B cell (primary cell): ENCODE results near the gene SMIM28. TPM values are rescaled to one million over a fixed set of nuclear protein-coding genes. Genes with fewer than 3 reads are reported as not detected.

Experiments used
- ATAC-seq: fragments of 200-7000 bp; cut with Tn5 transposase; one replicate; pipeline ENCODE4 v1.10.0; 2021; ENCODE audit warnings: low read depth, mild to moderate bottlenecking, moderate number of reproducible peaks, moderate library complexity
- CTCF ChIA-PET: fragments of 350-600 bp; sonication (Branson Sonifier 250); formaldehyde crosslinking; loops from one replicate; lab custom pipeline; 2021; ENCODE audit warnings: antibody characterized with exemption, inconsistent platforms; lab: Charles Lee
- POLR2A ChIA-PET: fragments of 350-600 bp; sonication (Branson Sonifier 250); formaldehyde crosslinking; loops from one replicate; lab custom pipeline; 2021; ENCODE audit warnings: antibody characterized with exemption; lab: Charles Lee
- DNase-seq: peaks from one replicate; pipeline ENCODE4 v3.0.0; 2013
- H2AFZ ChIP-seq: 2 replicates; pipeline ENCODE4 v1.6.1; 2012; ENCODE audit warnings: mild to moderate bottlenecking, low read depth, low read length; ENCODE audit not compliant: insufficient read depth, poor library complexity, severe bottlenecking
- H3K27ac ChIP-seq, 2 donors: 1 replicate in 1 of 2; 2 replicates in 1 of 2; pipeline ENCODE4 v1.5.1; 2012 to 2013; ENCODE audit warnings: low read length in 2 of 2, mild to moderate bottlenecking in 2 of 2, moderate library complexity in 1 of 2
- H3K27me3 ChIP-seq, 4 experiments: fragments of 200-600 bp in 1 of 4; sonication (generic) in 1 of 4; replicated peaks in 1 of 4; 1 replicate in 2 of 4; 2 replicates in 2 of 4; pipeline versions ENCODE4 v1.6.1 to v1.7.0; 2013 to 2016; ENCODE audit warnings: low read length in 3 of 4, mild to moderate bottlenecking in 2 of 4, mixed read lengths in 1 of 4, moderate library complexity in 1 of 4; ENCODE audit not compliant: insufficient read depth in 4 of 4, control insufficient read depth in 3 of 4; ENCODE audit errors: control extremely low read depth in 1 of 4
- H3K36me3 ChIP-seq, 2 experiments: replicated peaks in 1 of 2; 1 replicate in 1 of 2; 2 replicates in 1 of 2; pipeline versions ENCODE4 v1.6.1 to v1.7.1; 2013; ENCODE audit warnings: low read length in 1 of 2; ENCODE audit not compliant: insufficient read depth in 2 of 2, control insufficient read depth in 1 of 2; ENCODE audit errors: control extremely low read depth in 1 of 2, extremely low read depth in 1 of 2
- H3K4me1 ChIP-seq, 2 donors: fragments of 200-600 bp in 1 of 2; sonication (generic) in 1 of 2; 1 replicate in 1 of 2; 2 replicates in 1 of 2; pipeline versions ENCODE4 v1.5.1 to v1.6.1; 2013 to 2017; ENCODE audit warnings: low read length in 2 of 2; ENCODE audit not compliant: control insufficient read depth in 2 of 2, insufficient read depth in 2 of 2
- H3K4me2 ChIP-seq: replicated peaks from 2 replicates; pipeline ENCODE3; 2012; ENCODE audit warnings: mild to moderate bottlenecking, low read depth, low read length; ENCODE audit not compliant: poor library complexity, severe bottlenecking
- H3K4me3 ChIP-seq, 5 experiments: fragments of 200-600 bp in 1 of 5; sonication (generic) in 1 of 5; 1 replicate in 3 of 5; 2 replicates in 2 of 5; pipeline versions ENCODE4 v1.5.1 to v1.7.0; 2011 to 2016; ENCODE audit warnings: low read length in 4 of 5, mild to moderate bottlenecking in 4 of 5, low read depth in 2 of 5, control low read depth in 1 of 5, moderate library complexity in 1 of 5; ENCODE audit not compliant: insufficient read depth in 1 of 5; ENCODE audit errors: control extremely low read depth in 1 of 5, extremely low read depth in 1 of 5
- H3K79me2 ChIP-seq: fragments of 200-600 bp; sonication (generic); one replicate; pipeline ENCODE4 v1.6.0; 2016; ENCODE audit warnings: low read length; ENCODE audit not compliant: control insufficient read depth, insufficient read depth
- H3K9ac ChIP-seq: fragments of 200-600 bp; sonication (generic); 2 replicates; pipeline ENCODE4 v1.6.1; 2017; ENCODE audit warnings: mild to moderate bottlenecking, low read length, moderate library complexity
- H3K9me3 ChIP-seq, 3 donors: one replicate each; pipeline versions ENCODE4 v1.6.1 to v1.7.1; 2013; ENCODE audit warnings: low read length in 2 of 3; ENCODE audit not compliant: control insufficient read depth in 2 of 3, insufficient read depth in 1 of 3; ENCODE audit errors: control extremely low read depth in 1 of 3
- H4K20me1 ChIP-seq: 2 replicates; pipeline ENCODE4 v1.6.0; 2012; ENCODE audit warnings: mild to moderate bottlenecking, low read length; ENCODE audit not compliant: insufficient read depth, control insufficient read depth, poor library complexity, severe bottlenecking
- H3K27ac Mint-ChIP-seq: one replicate; pipeline ENCODE4 v1.8.0; 2021; ENCODE audit warnings: mixed read lengths
- H3K27me3 Mint-ChIP-seq: one replicate; pipeline ENCODE4 v1.8.0; 2021; ENCODE audit warnings: mixed read lengths
- H3K4me1 Mint-ChIP-seq: one replicate; pipeline ENCODE4 v1.8.0; 2021; ENCODE audit warnings: mixed read lengths
- H3K4me3 Mint-ChIP-seq: one replicate; pipeline ENCODE4 v1.8.0; 2021; ENCODE audit warnings: mixed read lengths
- H3K9me3 Mint-ChIP-seq: one replicate; pipeline ENCODE4 v1.8.0; 2022; ENCODE audit warnings: mixed read lengths; ENCODE audit not compliant: insufficient read depth
- EZH2 ChIP-seq: IDR thresholded peaks from 2 replicates; pipeline ENCODE4 v1.6.1; 2012; ENCODE audit warnings: borderline replicate concordance, low read depth, mild to moderate bottlenecking, moderate library complexity, low read length; ENCODE audit not compliant: insufficient read depth, poor library complexity, severe bottlenecking
- WGBS: methylation state at CpG from one replicate; pipeline ENCODE4 v1.1.5; 2013; ENCODE audit warnings: missing lambda C conversion rate; ENCODE audit not compliant: insufficient coverage; 5-methylcytosine and 5-hydroxymethylcytosine counted together
- intact Hi-C: fragments of 100-400 bp; cut with micrococcal nuclease; formaldehyde crosslinking; loops from one replicate; pipeline ENCODE4 v1.10.0; 2022
- polyA plus RNA-seq: library from polyadenylated mRNA; depleted of rRNA; stranded (reverse); fragments of >200 nt; gene quantifications from 2 replicates; pipeline ENCODE4 v1.2.3, GENCODE V29; 2012
- total RNA-seq, 2 donors: library from RNA; stranded (reverse); fragments of 120-200 nt in 1 of 2; gene quantifications; 1 replicate in 1 of 2; 2 replicates in 1 of 2; pipeline versions ENCODE4 v1.2.3 to v1.2.4, GENCODE V29; 2013 to 2022
- TF ChIP-seq, protein P1 (sequence below): fragments of 200-600 bp; IDR thresholded peaks from one replicate; pipeline ENCODE4 v1.8.0; 2022; ENCODE audit warnings: antibody characterized with exemption, mild to moderate bottlenecking

Gene SMIM28
- total and polyA plus RNA-seq, 2 donors (not counting 1 experiment from before 2014, with no cell fraction given), result not detected

DNA sequence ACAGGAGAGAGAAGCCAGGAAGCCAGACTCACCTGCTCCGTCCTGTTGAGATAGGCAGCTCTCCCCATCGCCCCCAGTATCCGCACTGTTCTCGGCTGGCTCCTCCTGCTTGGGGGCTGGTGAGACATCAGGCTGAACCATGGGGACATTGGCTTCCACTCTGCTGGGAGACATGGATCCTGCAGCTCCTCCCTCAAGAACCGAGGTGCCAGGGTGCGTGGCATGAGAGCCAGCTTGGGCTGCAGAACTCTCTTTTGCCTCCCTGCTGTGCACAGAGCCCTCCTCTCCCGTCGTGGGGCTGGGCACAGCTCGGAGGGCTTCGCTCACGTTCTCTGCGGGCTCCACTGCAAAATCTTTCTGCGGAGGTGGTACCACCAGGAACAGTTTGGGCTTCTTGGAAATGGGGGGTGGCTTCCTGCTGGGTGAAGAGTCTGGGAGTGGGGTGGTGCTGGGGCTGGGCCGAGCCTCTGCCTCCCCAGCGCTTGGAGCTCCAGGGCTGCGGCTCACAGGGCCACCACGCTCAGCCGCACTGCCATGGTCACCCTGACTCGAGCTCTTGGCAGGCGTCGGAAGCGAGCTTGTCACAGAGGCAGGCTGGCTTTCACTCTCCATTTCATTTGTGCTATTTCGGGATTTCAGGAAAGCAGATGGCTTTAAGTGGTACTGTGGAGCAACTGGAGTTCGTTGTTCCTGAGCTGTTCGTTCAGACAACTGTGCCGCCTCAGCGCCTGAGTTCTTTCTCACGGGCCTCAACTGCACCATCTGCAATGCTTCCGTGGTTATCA is 52.8 kb downstream of the SMIM28 start:
- Histone ChIP-seq H3K79me2 (no peaks in the 10 kb centered on the region), H3K27ac (no peak overlapping the region), H3K4me3 (no peak overlapping the region), H3K9ac (no peak overlapping the region), H2AFZ (no peak overlapping the region), H3K4me1 (peaks cover 0 to 4% of the 10 kb centered on the region in 2 donors), H3K4me2 (no peak overlapping the region), H4K20me1 (no peaks in the 10 kb centered on the region), H3K27me3 (peaks cover 0 to 4% (median 0%) of the 10 kb centered on the region in 4 experiments), H3K9me3 (no peaks in the 10 kb centered on the region), H3K36me3 (no peaks in the 10 kb centered on the region)
- ChIA-PET CTCF (interaction anchor here (0.8 to 10.6 kb wide), 13 partner anchors 9 to 334 kb away, joined by 3 to 127 read pairs (median 6); partner anchors contain the start of gene HEBP2), POLR2A (no interaction called here)
- intact Hi-C loops, result no loop called here
- WGBS, result 96% methylated on average over 29 of the region's 29 CpGs
- H3K27ac Mint-ChIP-seq, result no peak overlapping the region
- TF ChIP-seq, protein P1, sequence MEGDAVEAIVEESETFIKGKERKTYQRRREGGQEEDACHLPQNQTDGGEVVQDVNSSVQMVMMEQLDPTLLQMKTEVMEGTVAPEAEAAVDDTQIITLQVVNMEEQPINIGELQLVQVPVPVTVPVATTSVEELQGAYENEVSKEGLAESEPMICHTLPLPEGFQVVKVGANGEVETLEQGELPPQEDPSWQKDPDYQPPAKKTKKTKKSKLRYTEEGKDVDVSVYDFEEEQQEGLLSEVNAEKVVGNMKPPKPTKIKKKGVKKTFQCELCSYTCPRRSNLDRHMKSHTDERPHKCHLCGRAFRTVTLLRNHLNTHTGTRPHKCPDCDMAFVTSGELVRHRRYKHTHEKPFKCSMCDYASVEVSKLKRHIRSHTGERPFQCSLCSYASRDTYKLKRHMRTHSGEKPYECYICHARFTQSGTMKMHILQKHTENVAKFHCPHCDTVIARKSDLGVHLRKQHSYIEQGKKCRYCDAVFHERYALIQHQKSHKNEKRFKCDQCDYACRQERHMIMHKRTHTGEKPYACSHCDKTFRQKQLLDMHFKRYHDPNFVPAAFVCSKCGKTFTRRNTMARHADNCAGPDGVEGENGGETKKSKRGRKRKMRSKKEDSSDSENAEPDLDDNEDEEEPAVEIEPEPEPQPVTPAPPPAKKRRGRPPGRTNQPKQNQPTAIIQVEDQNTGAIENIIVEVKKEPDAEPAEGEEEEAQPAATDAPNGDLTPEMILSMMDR, result no peak
- no peak for TF ChIP-seq EZH2
- DNase-seq (no peak), ATAC-seq (no peak)
- no peaks in the 10 kb centered on the region for H3K9me3 Mint-ChIP-seq
- H3K4me1 Mint-ChIP-seq, result peaks cover 8% of the 10 kb centered on the region
- H3K4me3 Mint-ChIP-seq, result no peak overlapping the region
- peaks cover 9% of the 10 kb centered on the region for H3K27me3 Mint-ChIP-seq
